GM19468 (cell line): ENCODE measurements around the gene HNRNPH2.

Experiments used
- ATAC-seq: cut with Tn5 transposase; IDR thresholded peaks from one replicate; pipeline ENCODE4 v1.9.1; 2021; ENCODE audit warnings: mild to moderate bottlenecking, moderate library complexity, moderate number of reproducible peaks; ENCODE audit not compliant: unreplicated experiment; ENCODE audit errors: extremely low read depth

The HNRNPH2 gene

GRCh38 chrX:101407748-101408531, at the start of gene HNRNPH2, which contains the start of gene GLA:
TSS of gene HNRNPH2 (plus strand) at chrX:101408222. CDS start at chrX:101411989, 3,767 bp downstream.
TSS of gene GLA (minus strand) at chrX:101407925. CDS start at chrX:101407903, 22 bp downstream.
- ATAC-seq: peak; percentile 90

- ATAC-seq: no peak
These were observed 48.1 kb upstream of the HNRNPH2 start for GRCh38 chrX:101359966-101360365.

- no peak for ATAC-seq
These were observed 47.6 kb upstream of the HNRNPH2 start for GRCh38 chrX:101360390-101360789.

GRCh38 chrX:101362116-101362515, 45.9 kb upstream of the HNRNPH2 start:
- ATAC-seq: no peak

GRCh38 chrX:101362757-101363156, 45.3 kb upstream of the HNRNPH2 start:
- ATAC-seq: no peak

- ATAC-seq: no peak
These were observed 42.7 kb upstream of the HNRNPH2 start for GRCh38 chrX:101365301-101365795.

GRCh38 chrX:101368800-101369199, 39.2 kb upstream of the HNRNPH2 start:
- no peak for ATAC-seq

- no peak for ATAC-seq
These were observed 38.3 kb upstream of the HNRNPH2 start for GRCh38 chrX:101369687-101370086.

GRCh38 chrX:101370888-101371504, 37.0 kb upstream of the HNRNPH2 start:
- ATAC-seq: no peak

- ATAC-seq: no peak
These were observed 30.5 kb upstream of the HNRNPH2 start for GRCh38 chrX:101377547-101377946.

GRCh38 chrX:101383679-101384205, 24.3 kb upstream of the HNRNPH2 start:
- peak; percentile 48 for ATAC-seq

GRCh38 chrX:101385026-101385684, 22.9 kb upstream of the HNRNPH2 start:
- no peak for ATAC-seq

GRCh38 chrX:101385795-101386541, 22.1 kb upstream of the HNRNPH2 start, which contains the start of gene BTK:
TSS of gene BTK (minus strand) at chrX:101386191. CDS start at chrX:101375284, 10,907 bp downstream.
- peak; percentile 65 for ATAC-seq

- no peak for ATAC-seq
These were observed 21.5 kb upstream of the HNRNPH2 start for GRCh38 chrX:101386542-101386885.

GRCh38 chrX:101388604-101389003, 19.4 kb upstream of the HNRNPH2 start:
- no peak for ATAC-seq

- peak; percentile 70 for ATAC-seq
These were observed 17.1 kb upstream of the HNRNPH2 start, which contains the start of gene RPL36A for GRCh38 chrX:101390664-101391525. TSS of gene RPL36A (plus strand) at chrX:101391011. CDS start at chrX:101391044, 33 bp downstream.

GRCh38 chrX:101391831-101392230, 16.2 kb upstream of the HNRNPH2 start:
- ATAC-seq: no peak

GRCh38 chrX:101393530-101394305, 14.3 kb upstream of the HNRNPH2 start:
- ATAC-seq: no peak
